Measurements from ENCODE around the gene COX10.
"Not testable (repeated sequence)": the region's sequence is repeated elsewhere in the genome, so short reads cannot be mapped to it uniquely, and the experiment has no call there.

The COX10 gene

DNA sequence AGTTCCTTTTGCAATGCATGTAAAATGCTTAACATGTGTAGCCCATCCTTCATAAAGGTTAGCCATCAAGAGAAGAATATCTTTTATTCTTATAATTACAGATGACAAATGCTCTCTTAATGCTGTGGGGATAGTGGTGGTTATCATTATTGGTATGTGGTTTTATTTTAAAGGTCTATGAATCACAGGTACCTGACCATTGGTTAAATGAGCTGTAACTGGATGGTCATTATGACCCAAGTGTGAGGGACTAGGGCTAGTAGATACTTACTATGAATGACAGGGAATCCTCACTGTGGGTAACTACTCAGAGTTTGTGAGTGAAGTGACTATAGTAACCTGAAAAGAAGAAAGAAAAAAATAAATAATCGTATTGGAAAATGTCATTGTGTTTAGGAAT, 88.5 kb downstream of the COX10 start:
- in situ Hi-C loops (cut with HindIII; ENCODE audit: low sequenced_read_pairs), result no loop called here
- no peak overlapping the region for H3K4me3 ChIP-seq (ENCODE audit: low read depth, low read length)
- DNase-seq (ENCODE audit: low read depth), result no peak
- TF ChIP-seq, protein P1, sequence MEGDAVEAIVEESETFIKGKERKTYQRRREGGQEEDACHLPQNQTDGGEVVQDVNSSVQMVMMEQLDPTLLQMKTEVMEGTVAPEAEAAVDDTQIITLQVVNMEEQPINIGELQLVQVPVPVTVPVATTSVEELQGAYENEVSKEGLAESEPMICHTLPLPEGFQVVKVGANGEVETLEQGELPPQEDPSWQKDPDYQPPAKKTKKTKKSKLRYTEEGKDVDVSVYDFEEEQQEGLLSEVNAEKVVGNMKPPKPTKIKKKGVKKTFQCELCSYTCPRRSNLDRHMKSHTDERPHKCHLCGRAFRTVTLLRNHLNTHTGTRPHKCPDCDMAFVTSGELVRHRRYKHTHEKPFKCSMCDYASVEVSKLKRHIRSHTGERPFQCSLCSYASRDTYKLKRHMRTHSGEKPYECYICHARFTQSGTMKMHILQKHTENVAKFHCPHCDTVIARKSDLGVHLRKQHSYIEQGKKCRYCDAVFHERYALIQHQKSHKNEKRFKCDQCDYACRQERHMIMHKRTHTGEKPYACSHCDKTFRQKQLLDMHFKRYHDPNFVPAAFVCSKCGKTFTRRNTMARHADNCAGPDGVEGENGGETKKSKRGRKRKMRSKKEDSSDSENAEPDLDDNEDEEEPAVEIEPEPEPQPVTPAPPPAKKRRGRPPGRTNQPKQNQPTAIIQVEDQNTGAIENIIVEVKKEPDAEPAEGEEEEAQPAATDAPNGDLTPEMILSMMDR (IDR thresholded peaks at IDR 0.05; ENCODE audit: low read depth, low read length, missing control alignments), result no peak

DNA sequence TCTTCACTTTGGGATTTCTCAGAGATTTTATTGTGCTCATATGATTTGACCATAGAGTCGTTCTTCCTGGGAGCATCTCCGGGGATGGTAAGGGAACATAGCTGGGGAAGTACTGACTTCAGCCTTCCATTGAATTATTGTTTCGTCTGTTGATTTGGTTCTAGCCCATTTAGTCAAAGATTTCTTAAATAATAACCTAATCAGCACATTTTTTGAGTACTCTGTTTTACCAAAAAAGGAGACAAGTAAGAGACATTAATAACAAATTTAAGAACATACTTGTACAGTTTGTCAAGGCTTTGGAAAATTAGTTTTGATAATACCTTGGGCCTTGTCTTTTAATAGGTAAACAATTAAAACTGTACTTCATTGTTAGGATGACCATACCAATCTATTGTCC, 89.4 kb downstream of the COX10 start:
- TF ChIP-seq, protein P1 (IDR thresholded peaks at IDR 0.05; ENCODE audit: low read depth, low read length, missing control alignments), result no peak
- in situ Hi-C loops (cut with HindIII; ENCODE audit: low sequenced_read_pairs), result no loop called here
- H3K4me3 ChIP-seq (ENCODE audit: low read depth, low read length), result no peak overlapping the region
- no peak for DNase-seq (ENCODE audit: low read depth)

DNA sequence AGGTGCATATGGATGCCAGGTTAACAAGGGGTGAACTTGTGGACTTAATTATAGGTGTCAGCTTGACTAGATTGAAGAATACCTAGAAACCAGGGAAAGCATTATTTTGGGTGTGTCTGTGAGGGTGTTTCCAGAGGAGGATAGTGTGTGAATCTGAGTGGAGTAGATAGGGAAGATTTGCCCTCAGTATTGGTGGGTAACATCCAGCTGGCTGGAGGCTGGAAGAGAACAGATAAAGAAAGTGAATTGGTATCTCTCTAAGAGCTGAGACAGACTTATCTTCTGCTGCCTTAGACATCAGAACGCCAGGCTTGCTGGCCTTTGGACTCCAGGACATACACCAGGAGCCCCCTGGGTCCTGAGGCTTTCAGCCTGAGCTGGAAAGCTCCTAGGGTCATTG, 92.1 kb downstream of the COX10 start:
- no peak for DNase-seq (ENCODE audit: low read depth)
- H3K4me3 ChIP-seq (ENCODE audit: low read depth, low read length), result no peak overlapping the region
- TF ChIP-seq, protein P1 (IDR thresholded peaks at IDR 0.05; ENCODE audit: low read depth, low read length, missing control alignments), result no peak
- in situ Hi-C loops (cut with HindIII; ENCODE audit: low sequenced_read_pairs), result no loop called here

DNA sequence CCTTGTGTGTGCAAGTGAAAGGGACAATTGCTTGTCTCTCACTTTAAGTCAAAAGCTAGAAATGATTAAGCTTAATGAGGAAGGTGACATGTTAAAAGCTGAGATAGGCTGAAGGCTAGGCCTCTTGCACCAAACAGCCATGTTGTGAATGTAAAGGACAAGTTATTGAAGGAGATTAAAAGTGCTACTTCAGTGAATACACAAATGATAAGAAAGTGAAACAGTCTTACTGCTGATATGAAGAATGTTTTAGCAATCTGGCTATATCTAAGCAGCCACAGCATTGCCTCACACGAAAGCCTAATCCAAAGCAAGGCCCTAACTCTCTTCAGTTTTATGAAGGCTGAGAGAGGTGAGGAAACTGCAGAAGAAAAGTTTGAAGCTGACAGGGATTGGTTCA, 96.3 kb downstream of the COX10 start:
- in situ Hi-C loops (cut with HindIII; ENCODE audit: low sequenced_read_pairs), result no loop called here
- no peak for DNase-seq (ENCODE audit: low read depth)
- no peak overlapping the region for H3K4me3 ChIP-seq (ENCODE audit: low read depth, low read length)
- TF ChIP-seq, protein P1 (IDR thresholded peaks at IDR 0.05; ENCODE audit: low read depth, low read length, missing control alignments), result no peak

DNA sequence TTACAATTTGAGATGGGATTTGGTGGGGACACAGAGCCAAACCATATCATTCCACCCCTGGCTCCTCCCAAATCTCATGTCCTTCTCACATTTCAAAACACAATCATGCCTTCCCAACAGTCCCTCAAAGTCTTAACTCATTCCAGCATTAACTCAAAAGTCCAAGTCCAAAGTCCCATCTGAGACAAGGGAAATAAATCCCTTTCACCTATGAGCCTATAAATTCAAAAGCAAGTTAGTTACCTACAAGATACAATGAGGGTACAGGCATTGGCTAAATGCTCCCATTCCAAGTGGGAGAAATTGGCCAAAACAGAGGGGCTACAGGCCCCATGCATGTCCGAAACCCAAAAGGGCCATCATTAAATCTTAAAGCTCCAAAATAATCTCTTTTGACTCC, 98.5 kb downstream of the COX10 start:
- DNase-seq (ENCODE audit: low read depth); in situ Hi-C loops (cut with HindIII; ENCODE audit: low sequenced_read_pairs); H3K4me3 ChIP-seq (ENCODE audit: low read depth, low read length): not testable (repeated sequence)

DNA sequence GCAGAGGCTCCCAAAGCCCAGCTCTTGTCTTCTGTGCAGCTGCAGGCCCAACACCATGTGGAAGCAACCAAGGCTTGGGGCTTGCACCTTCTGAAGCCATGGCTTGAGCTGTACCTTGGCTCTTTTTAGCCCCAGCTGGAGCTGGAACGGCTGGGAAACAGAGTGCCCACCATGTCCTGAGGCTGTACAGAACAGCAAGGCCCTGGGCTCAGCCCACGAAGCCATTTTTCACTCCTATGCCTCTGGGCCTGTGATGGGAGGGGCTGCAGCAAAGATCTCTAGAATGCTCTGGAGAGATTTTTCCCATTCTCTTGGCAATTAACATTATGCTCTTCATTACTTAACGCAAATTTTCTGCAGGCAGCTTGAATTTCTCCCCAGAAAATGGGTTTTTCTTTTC, 99.3 kb downstream of the COX10 start:
- TF ChIP-seq, protein P1 (IDR thresholded peaks at IDR 0.05; ENCODE audit: low read depth, low read length, missing control alignments), result no peak
- no peak overlapping the region for H3K4me3 ChIP-seq (ENCODE audit: low read depth, low read length)
- no peak for DNase-seq (ENCODE audit: low read depth)
- in situ Hi-C loops (cut with HindIII; ENCODE audit: low sequenced_read_pairs), result no loop called here

DNA sequence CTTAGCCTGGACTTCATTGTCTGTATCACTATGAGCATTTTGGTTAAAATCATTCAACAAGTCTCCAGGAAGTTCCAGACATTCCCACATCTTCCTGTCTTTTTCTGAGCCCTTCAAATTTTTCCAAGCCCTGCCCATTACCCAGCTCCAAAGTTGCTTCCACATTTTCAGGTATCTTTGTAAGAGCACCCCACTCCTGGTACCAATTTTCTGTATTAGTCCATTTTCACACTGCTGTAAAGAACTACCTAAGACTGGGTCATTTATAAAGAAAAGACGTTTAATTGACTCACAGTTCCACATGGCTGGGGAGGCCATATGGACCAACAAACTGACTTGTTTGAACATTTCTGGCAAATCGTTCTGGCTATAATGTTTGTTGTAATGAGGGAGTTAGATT, 100.0 kb downstream of the COX10 start:
- in situ Hi-C loops (cut with HindIII; ENCODE audit: low sequenced_read_pairs), result no loop called here
- H3K4me3 ChIP-seq (ENCODE audit: low read depth, low read length), result no peak overlapping the region
- TF ChIP-seq, protein P1 (IDR thresholded peaks at IDR 0.05; ENCODE audit: low read depth, low read length, missing control alignments), result no peak
- DNase-seq (ENCODE audit: low read depth), result no peak

Data from astrocyte of the cerebellum (primary cell).